GM10266 (cell line): Measurements from ENCODE around the gene HOXB8.

Experiments
- DNase-seq: peaks from one replicate; pipeline ENCODE4 v3.0.0; 2012; ENCODE audit errors: extremely low spot score
- TF ChIP-seq, protein P1 (sequence below): IDR thresholded peaks from 2 replicates; pipeline ENCODE4 v1.5.1; 2012; ENCODE audit warnings: mild to moderate bottlenecking, low read depth; ENCODE audit not compliant: control insufficient read depth, insufficient read depth; ENCODE audit errors: missing control alignments

Gene HOXB8

DNA sequence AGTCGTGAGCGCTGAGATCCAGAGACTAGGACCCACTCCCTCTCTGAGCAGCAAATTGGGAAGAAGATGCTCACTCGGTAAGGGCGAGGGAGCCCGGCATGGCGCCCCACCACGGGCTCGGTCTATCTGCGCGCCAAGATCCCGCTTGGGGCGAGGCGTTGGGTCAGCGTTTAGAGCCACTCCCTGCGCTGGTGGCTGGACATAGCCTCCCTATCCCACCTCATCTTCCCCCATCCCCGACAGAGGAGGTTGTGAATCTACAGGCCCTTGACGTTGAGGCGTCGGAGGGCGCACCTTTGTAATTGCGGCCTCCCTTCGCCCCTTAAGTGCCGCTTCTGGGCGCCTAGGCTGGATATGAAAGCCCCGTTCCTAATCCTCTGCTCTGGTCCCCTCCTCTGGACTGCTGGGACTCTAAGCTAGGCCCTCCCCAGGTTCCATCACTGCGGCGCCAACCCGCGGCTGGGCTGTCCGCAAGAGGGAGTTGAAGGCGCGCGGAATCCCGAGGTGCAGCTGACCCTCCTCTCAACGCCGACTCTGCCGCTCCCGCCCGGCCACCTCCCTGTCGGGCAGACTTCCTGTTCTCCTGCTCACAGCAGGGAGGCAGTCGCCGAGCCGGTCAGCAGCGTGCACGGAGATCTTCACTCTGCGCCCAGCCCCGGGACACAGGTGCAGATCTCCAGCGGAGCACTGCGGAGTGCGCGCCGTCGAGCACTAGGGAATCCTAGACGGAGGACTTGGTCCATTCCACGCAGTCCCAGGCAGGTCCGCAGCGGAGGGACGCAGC lies 27.2 kb upstream of the HOXB8 start:
- DNase-seq: no peak
- TF ChIP-seq, protein P1, sequence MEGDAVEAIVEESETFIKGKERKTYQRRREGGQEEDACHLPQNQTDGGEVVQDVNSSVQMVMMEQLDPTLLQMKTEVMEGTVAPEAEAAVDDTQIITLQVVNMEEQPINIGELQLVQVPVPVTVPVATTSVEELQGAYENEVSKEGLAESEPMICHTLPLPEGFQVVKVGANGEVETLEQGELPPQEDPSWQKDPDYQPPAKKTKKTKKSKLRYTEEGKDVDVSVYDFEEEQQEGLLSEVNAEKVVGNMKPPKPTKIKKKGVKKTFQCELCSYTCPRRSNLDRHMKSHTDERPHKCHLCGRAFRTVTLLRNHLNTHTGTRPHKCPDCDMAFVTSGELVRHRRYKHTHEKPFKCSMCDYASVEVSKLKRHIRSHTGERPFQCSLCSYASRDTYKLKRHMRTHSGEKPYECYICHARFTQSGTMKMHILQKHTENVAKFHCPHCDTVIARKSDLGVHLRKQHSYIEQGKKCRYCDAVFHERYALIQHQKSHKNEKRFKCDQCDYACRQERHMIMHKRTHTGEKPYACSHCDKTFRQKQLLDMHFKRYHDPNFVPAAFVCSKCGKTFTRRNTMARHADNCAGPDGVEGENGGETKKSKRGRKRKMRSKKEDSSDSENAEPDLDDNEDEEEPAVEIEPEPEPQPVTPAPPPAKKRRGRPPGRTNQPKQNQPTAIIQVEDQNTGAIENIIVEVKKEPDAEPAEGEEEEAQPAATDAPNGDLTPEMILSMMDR: no peak

DNA sequence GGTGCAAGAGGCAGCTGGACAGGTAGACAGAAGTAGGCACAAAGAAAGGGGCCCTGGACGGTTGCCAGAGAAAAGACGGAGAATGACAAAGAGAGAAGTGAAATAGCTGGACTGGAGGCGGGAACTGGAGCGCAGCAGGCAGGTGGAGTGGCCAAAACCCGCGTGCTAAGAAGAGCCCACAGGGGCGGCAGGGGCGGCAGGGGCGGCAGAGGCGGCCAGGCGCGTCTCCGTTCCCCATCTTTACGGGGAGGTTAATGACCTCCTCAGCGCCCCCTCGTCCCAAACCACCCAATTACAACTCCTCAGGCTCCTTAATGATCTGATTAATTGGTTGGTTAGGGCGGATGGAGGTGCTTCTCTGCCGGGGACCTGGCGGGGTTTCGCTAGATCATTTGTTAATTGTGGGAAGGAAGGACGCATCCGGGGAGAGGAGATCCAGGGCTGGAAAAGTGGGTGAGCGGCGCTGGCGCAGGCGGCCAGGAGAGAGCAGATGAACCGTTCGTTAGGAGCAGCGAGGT lies 26.5 kb upstream of the HOXB8 start:
- TF ChIP-seq, protein P1: no peak
- DNase-seq: no peak

DNA sequence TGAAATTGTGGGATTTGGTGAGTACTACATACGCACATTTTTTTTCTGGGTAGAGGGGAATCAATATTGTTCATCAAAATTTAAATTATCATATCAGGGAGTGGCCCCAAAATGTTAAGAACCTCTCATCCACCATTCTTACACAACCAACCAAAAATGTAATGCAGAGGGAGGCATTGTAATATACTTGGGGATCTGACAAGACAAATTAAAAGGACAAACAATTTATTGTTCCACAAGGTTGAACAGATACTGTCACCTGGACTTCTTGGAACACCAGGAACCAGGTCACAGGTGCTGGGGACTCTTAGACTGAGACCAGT lies 25.7 kb upstream of the HOXB8 start:
- no peak for DNase-seq
- TF ChIP-seq, protein P1: no peak

DNA sequence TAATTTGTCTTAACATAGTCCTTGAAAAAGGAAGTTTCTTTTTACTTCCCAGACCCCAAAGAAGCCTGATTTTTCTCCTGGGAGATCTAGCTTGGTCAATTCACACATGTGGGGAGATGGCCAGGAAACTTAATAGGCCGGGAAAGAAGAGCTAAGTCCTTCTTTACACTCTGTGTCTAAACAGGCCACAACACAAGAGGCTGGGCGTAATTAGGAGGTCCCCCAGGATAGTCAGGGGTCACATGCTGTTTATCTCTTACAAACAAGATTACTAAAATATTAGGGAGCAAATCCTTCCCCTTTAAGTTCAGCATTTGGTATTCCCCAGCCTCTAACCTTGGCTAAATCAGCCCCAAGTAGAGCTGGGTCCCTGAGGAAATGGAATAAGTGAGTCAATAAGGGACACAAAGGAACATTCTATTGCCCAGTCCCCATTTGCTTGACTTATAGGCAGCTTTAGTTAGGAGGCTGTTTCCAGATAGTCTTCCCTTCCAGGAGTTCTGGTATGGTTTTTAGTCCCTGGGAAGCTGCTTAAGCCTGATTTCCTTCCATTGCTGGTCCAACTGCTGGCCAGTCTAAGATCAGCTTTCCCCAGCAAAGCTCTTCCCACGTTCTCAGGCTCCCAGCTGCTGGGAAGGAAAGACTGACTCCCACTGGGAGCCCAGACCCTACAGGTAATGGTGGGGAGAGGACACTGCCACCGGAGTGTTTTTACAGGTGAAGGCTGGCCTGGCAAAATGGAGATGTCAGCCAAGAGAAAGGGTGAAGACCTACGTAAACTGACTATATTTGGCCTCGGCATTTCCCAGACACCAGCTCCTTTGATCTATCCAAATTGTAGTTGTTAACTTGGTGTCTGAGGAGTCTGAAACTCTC lies 25.1 kb upstream of the HOXB8 start:
- TF ChIP-seq, protein P1: no peak
- no peak for DNase-seq

DNA sequence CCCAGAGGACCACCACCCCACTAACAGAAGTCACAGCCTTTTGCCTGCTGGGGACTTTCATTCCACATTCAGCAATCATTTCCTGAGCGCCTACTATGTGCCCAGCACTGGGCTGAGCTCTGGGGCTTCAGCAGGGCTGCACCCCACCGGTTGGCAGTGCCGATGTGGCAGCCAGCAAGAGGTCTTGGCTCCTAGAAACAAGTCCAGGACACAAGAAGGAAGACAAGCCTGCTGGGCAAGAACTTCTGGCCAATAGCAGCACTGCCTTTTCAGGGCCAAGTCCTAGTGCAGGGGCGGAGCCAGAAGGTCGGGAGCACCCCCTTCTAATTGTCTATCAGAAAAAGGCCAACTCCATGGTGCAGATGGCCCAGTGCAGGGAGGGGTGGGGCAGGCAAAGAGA lies 24.0 kb upstream of the HOXB8 start:
- DNase-seq: no peak

DNA sequence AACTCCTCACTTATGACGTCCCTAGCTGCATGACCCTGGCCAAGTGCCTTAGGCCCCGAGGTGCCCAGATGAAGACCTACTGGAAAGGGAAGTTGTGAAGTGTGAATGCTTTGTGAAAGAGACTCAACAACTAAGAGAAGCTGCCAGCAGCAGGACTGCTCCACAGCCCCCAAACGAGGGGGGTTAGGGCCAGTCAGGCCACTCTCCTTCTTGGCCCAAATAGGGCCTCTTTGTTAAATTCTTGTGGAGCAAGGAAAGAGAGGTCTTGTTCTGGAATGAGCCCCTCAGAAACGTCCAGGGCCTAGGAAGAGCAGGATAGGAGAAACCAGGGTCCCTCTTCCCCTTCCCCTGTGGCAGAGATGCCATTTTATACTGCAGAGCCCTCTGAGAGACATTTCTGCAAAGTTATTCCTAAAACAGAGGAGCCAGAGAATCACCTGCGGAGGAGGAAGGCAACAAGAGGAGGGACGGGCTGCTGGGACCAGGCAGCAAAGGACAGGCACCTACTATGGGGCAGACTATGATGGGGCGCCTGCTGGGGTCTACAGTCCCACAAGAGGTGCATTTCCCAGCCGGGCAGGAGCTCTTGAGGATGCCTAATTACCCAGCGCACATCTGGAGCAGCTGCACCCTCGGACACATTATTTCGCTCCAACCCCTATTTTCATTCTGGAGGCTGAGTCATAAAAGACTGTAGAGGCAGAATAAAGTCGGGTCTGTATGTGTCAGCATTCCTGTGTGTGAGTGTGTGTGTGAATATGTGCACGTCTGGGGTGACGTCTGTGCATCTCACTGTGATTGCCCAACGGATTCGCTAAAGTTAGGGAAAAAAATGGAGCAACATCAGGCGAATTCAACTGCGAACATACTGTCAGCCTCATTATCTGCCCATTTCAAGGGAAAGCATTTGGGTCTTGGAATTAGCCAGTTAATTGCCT lies 22.5 kb upstream of the HOXB8 start:
- TF ChIP-seq, protein P1: no peak
- DNase-seq: no peak

More for the DNA sequence above, 24.0 kb upstream of the HOXB8 start:
- TF ChIP-seq, protein P1: no peak
